Esophagus squamous epithelium (tissue), 5 donors: ENCODE results near the gene ITGB6. TPM values are rescaled to one million over a fixed set of nuclear protein-coding genes. Genes with fewer than 3 reads are reported as not detected.

ENCODE experiments used
- DNase-seq: peaks from one replicate; lab custom pipeline; 2025; lab: John Stamatoyannopoulos, UW
- H3K27ac ChIP-seq, 4 donors: fragments of 200-600 bp; sonication (generic); one replicate each; pipeline ENCODE4 v1.5.1; 2016 to 2019; ENCODE audit warnings: mild to moderate bottlenecking in 1 of 4
- H3K27me3 ChIP-seq, 4 donors: fragments of 200-600 bp; sonication (generic); 1 replicate in 3 of 4; 2 replicates in 1 of 4; pipeline versions ENCODE4 v1.5.1 to v1.6.0; 2017 to 2021; ENCODE audit warnings: antibody characterized with exemption in 1 of 4
- H3K36me3 ChIP-seq, 3 donors: fragments of 200-600 bp; sonication (generic); one replicate each; pipeline ENCODE4 v1.5.1; 2016 to 2019
- H3K4me1 ChIP-seq, 3 donors: fragments of 200-600 bp; sonication (generic); one replicate each; pipeline ENCODE4 v1.5.1; 2017 to 2019
- H3K4me3 ChIP-seq, 4 donors: fragments of 200-600 bp; sonication (generic); 1 replicate in 3 of 4; 2 replicates in 1 of 4; pipeline ENCODE4 v1.5.1; 2016 to 2019; ENCODE audit warnings: mild to moderate bottlenecking in 2 of 4, moderate library complexity in 1 of 4
- H3K9me3 ChIP-seq, 3 donors: fragments of 200-600 bp; sonication (generic); one replicate each; pipeline ENCODE4 v1.5.1; 2016 to 2019
- POLR2A ChIP-seq, 4 donors: fragments of 450-650 bp; IDR thresholded peaks; one replicate each; pipeline ENCODE4 v1.6.1; 2017; ENCODE audit warnings: antibody characterized with exemption in 4 of 4, mild to moderate bottlenecking in 4 of 4, moderate library complexity in 3 of 4
- WGBS, 2 donors: methylation state at CpG; one replicate each; pipeline ENCODE4 v1.1.5; 2018; 5-methylcytosine and 5-hydroxymethylcytosine counted together
- intact Hi-C: fragments of 100-400 bp; cut with DNase I; formaldehyde crosslinking; loops from one replicate; pipeline ENCODE4 v1.15.0; 2022
- total RNA-seq, 4 donors: library from RNA; depleted of rRNA; stranded (reverse); fragments of >200 nt; gene quantifications; one replicate each; pipeline ENCODE4 v1.1.0, GENCODE V29; 2016
- TF ChIP-seq, protein P1 (sequence below), 6 experiments: fragments of 450-650 bp in 4 of 6; fragments of 200-600 bp in 2 of 6; sonication (generic) in 2 of 6; IDR thresholded peaks; one replicate each; pipeline ENCODE4 v1.5.1; 2016 to 2019; ENCODE audit warnings: antibody characterized with exemption in 6 of 6, mild to moderate bottlenecking in 4 of 6, moderate library complexity in 4 of 6
- donor health status: DM: yes; HTN: yes; CAD: no.

Gene ITGB6
- total RNA-seq, 4 donors from 2014 or later = 25.3 to 42.2 (median 33.6) TPM

DNA sequence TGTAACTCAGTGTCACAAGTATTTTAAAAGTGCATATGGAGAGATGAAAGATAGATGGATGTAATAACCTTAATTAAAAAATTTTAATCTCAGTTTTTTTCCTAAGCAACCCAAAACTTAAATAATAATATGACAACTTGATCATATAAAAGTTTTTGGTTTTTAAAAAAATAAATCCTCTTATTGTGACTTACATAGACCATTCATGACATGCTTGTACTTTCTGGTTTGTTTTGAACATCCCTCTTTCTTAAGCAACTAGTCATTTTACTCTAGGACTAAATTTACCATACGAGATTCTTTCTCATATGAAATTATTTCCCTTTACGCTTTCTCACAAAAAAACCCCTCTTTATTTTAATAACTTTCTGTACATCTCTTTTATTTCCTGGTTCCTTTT is 131.2 kb downstream of the ITGB6 start:
- Histone ChIP-seq H3K36me3 (no peaks in the 10 kb centered on the region), H3K9me3 (no peaks in the 10 kb centered on the region), H3K27ac (no peak overlapping the region), H3K4me3 (no peak overlapping the region), H3K4me1 (peaks cover 0 to under 1% (median 0%) of the 10 kb centered on the region in 3 donors), H3K27me3 (no peaks in the 10 kb centered on the region)
- DNase-seq = no peak
- intact Hi-C loops = no loop called here
- 89 to 90% methylated on average over 2 of the region's 2 CpGs for WGBS, 2 donors
- TF ChIP-seq, protein P1, sequence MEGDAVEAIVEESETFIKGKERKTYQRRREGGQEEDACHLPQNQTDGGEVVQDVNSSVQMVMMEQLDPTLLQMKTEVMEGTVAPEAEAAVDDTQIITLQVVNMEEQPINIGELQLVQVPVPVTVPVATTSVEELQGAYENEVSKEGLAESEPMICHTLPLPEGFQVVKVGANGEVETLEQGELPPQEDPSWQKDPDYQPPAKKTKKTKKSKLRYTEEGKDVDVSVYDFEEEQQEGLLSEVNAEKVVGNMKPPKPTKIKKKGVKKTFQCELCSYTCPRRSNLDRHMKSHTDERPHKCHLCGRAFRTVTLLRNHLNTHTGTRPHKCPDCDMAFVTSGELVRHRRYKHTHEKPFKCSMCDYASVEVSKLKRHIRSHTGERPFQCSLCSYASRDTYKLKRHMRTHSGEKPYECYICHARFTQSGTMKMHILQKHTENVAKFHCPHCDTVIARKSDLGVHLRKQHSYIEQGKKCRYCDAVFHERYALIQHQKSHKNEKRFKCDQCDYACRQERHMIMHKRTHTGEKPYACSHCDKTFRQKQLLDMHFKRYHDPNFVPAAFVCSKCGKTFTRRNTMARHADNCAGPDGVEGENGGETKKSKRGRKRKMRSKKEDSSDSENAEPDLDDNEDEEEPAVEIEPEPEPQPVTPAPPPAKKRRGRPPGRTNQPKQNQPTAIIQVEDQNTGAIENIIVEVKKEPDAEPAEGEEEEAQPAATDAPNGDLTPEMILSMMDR (IDR thresholded peaks at IDR 0.05) = no peak
- TF ChIP-seq POLR2A (IDR thresholded peaks at IDR 0.05) = no peak

DNA sequence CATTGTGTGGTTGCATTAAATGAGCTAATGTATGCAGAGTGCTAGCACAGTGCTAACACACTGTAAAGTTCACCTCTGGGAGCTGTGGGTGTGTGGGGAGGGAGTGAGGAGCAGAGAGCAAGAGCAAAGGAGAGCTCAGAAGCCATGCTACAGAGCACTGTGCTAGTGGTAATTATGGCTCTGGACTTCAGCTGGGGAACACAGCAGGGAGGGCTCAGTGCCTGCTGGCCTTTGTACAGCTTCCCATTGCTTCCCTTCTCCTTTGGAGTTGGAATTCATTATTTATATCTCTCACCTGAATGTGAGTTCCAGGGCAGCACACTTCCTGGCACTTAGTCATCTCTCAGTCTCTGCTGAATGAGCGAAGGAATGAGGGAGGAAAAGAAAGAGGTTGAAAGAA is 135.2 kb downstream of the ITGB6 start:
- H3K27ac ChIP-seq = no peak overlapping the region
- 80 to 93% methylated on average over 1 of the region's 1 CpG for WGBS, 2 donors
- intact Hi-C loops = no loop called here
- H3K27me3 ChIP-seq = peaks cover 0 to 6% (median 0%) of the 10 kb centered on the region in 4 donors
- H3K4me3 ChIP-seq = no peak overlapping the region
- H3K4me1 ChIP-seq = peaks cover 13 to 35% (median 16%) of the 10 kb centered on the region in 3 donors
- no peak for DNase-seq
- H3K9me3 ChIP-seq = no peaks in the 10 kb centered on the region
- H3K36me3 ChIP-seq = no peaks in the 10 kb centered on the region
- TF ChIP-seq, protein P1 (IDR thresholded peaks at IDR 0.05) = no peak
- TF ChIP-seq POLR2A (IDR thresholded peaks at IDR 0.05) = no peak

DNA sequence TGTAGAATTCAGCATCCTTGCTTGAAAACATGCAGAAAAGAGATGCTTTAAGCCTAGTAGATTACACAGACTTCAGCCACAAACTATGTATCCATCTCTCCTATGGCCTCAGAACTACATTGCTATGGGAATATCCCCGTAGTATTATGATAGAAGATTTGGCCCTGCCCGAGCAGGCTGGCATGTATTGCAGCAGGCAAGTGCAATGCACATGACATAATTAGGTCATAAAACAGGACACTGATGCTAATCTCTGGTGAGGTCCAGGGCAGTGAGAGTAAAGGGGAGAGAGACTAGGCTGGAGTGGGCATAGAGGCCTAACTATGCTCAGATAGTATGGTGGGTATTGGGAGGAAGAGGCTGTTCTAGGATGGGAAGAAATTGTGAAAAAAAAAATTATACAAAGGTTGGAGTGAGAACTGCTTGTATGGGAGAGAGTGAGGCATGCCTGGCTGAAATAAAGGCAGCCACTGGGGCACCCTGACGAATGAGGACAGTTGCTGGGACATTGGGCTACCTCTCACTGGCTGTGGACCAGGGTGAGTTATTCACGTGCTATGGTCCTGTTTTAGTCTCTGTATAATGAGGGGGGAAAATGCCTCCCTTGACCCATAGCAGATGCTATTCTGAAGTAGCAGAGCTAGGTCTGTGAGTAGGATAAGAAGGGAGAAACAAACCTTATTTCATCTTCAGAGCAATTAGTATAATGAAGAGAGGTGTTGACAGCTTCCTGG is 136.0 kb downstream of the ITGB6 start:
- H3K4me3 ChIP-seq = no peak overlapping the region
- H3K27me3 ChIP-seq = peaks cover 0 to 6% (median 0%) of the 10 kb centered on the region in 4 donors
- H3K36me3 ChIP-seq = no peaks in the 10 kb centered on the region
- no peaks in the 10 kb centered on the region for H3K9me3 ChIP-seq
- TF ChIP-seq, protein P1 (IDR thresholded peaks at IDR 0.05) = no peak
- TF ChIP-seq POLR2A (IDR thresholded peaks at IDR 0.05) = no peak
- H3K27ac ChIP-seq = no peak overlapping the region
- intact Hi-C loops = no loop called here
- H3K4me1 ChIP-seq = peaks cover 13 to 35% (median 16%) of the 10 kb centered on the region in 3 donors
- WGBS, 2 donors = 62 to 82% methylated on average over 4 of the region's 4 CpGs
- DNase-seq = no peak

DNA sequence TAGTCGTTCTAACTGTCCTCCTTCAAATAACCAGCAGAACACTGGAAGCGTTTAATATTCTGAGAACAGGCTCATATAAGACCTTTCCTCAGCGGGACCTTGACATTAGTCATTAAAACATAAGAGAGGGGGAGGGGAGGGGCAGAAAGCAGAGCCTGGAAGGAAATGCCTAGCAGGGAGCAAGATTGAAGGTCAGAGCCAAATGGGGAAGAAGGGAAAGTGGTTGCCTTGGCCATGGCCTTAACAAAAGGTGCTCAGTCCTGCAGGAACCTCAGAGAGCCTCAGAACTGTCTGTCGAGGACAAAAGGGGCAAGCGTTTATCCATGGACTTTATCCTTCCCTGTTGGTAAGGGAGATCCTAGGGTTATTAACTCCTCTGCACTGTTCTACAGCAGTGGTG is 136.8 kb downstream of the ITGB6 start:
- H3K27ac ChIP-seq = peak overlapping the region in 3 of 4 donors; percentile 88 to 89 (median 88)

More for the DNA sequence above, 136.8 kb downstream of the ITGB6 start:
- DNase-seq = no peak
- H3K9me3 ChIP-seq = no peaks in the 10 kb centered on the region
- no peaks in the 10 kb centered on the region for H3K36me3 ChIP-seq
- peaks cover 0 to 6% (median 0%) of the 10 kb centered on the region in 4 donors for H3K27me3 ChIP-seq
- 37 to 48% methylated on average over 2 to 5 of the region's 5 CpGs for WGBS, 2 donors
- intact Hi-C loops = no loop called here
- H3K4me3 ChIP-seq = peak overlapping the region in 3 of 4 donors; percentile 82 to 88 (median 83)
- H3K4me1 ChIP-seq = peaks cover 13 to 35% (median 16%) of the 10 kb centered on the region in 3 donors
- TF ChIP-seq, protein P1 (IDR thresholded peaks at IDR 0.05) = no peak
- no peak for TF ChIP-seq POLR2A (IDR thresholded peaks at IDR 0.05)
